GM13977 (cell line): ENCODE measurements around the gene STUM.
"Not testable (repeated sequence)": the region's sequence is repeated elsewhere in the genome, so short reads cannot be mapped to it uniquely, and the experiment has no call there.

ENCODE experiments used
- DNase-seq: peaks from one replicate; pipeline ENCODE4 v3.0.0; 2012; ENCODE audit warnings: low spot score
- in situ Hi-C: fragments of 300-500 bp; cut with MboI; formaldehyde crosslinking; loops from one replicate; pipeline ENCODE4 v1.12.0; 2022; ENCODE audit warnings: low sequenced_read_pairs, low pct_unique_long_range_greater_than_20kb, mixed read lengths, inconsistent platforms; ENCODE audit not compliant: unreplicated experiment
- TF ChIP-seq, protein P1 (sequence below): IDR thresholded peaks from 2 replicates; pipeline ENCODE4 v1.5.1; 2012; ENCODE audit warnings: mild to moderate bottlenecking, control low read depth; ENCODE audit not compliant: insufficient read depth; ENCODE audit errors: extremely low read depth, missing control alignments

Gene STUM

DNA sequence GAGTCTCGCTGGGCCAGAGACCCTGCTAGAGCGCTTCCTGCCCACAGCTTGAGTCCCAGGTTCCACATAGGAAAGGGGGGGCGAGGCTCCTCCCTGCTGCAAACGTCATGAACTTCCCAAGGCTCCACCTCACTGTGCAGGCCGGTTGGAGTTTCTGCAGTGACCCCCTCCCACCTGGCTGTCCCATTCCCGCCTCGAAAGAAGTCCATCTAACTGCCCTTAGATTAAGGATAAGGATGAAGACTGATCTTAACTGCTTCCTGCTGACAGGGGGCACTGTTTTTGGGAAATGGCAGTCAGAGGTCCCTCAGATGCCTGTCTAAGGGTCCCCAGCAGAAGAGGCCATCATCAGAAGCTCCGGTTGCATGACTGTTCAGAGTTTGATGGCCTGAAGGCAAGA lies 62.7 kb downstream of the STUM start:
- no peak for DNase-seq
- TF ChIP-seq, protein P1, sequence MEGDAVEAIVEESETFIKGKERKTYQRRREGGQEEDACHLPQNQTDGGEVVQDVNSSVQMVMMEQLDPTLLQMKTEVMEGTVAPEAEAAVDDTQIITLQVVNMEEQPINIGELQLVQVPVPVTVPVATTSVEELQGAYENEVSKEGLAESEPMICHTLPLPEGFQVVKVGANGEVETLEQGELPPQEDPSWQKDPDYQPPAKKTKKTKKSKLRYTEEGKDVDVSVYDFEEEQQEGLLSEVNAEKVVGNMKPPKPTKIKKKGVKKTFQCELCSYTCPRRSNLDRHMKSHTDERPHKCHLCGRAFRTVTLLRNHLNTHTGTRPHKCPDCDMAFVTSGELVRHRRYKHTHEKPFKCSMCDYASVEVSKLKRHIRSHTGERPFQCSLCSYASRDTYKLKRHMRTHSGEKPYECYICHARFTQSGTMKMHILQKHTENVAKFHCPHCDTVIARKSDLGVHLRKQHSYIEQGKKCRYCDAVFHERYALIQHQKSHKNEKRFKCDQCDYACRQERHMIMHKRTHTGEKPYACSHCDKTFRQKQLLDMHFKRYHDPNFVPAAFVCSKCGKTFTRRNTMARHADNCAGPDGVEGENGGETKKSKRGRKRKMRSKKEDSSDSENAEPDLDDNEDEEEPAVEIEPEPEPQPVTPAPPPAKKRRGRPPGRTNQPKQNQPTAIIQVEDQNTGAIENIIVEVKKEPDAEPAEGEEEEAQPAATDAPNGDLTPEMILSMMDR, result no peak
- in situ Hi-C loops, result no loop called here

DNA sequence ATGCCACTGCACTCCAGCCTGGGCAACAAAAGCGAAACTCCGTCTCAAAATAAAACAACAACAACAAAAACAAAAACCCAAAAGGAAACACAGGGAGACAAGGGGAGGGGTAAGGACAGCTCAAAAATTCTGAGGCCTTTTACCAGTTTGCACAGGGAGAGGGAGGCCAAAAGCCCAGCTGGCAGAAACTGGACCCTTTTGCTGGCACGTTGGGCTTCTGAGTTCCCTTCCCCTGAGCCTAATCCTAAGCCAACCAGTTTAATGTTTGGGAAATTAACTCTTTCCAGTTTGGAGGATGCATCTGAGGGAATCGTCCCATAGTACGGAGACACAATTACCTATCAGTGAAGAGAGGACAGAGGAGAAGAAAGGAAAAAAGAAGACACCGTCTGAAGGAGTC lies 63.4 kb downstream of the STUM start:
- in situ Hi-C loops, DNase-seq: not testable (repeated sequence)

DNA sequence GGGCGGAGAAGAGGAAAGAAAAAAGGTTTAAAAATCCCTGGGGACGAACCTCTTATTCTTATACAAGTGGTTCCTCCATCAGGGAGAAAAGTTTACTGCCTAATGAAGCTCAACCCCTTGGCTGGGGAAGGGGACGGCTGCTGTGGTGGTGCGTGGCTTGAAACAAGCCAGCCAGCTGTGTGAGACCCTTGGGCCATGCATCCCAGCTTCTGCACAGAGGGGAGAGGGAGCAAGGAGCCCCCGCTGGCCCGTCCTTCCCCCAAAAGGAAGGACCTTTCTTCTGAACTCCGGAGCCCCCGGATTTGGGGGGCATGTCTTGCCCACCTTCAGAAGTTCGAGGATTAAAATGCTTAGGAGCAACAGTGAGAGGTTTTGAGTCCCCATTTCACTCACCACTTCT lies 67.3 kb downstream of the STUM start:
- in situ Hi-C loops, result no loop called here
- TF ChIP-seq, protein P1, result no peak
- no peak for DNase-seq

DNA sequence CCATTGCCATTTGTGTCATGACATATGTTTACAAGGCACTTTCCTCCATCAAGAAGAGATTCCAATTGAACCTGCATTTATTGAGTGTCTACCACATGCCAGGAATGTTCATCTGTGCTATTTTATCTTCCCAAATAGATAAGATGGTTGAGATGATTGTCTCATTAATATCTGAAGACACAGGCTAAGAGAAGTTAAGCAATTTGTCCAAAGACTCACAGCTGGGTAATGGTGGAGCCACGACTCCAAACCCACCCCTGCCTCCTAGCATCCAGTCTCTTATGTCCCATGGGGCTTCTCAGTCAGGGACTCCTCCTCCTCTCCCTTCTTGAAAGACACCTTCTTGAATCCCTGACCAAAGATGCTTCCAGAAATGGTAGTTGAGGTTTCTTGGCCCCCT lies 68.1 kb downstream of the STUM start:
- in situ Hi-C loops, result no loop called here
- TF ChIP-seq, protein P1, result no peak
- no peak for DNase-seq

DNA sequence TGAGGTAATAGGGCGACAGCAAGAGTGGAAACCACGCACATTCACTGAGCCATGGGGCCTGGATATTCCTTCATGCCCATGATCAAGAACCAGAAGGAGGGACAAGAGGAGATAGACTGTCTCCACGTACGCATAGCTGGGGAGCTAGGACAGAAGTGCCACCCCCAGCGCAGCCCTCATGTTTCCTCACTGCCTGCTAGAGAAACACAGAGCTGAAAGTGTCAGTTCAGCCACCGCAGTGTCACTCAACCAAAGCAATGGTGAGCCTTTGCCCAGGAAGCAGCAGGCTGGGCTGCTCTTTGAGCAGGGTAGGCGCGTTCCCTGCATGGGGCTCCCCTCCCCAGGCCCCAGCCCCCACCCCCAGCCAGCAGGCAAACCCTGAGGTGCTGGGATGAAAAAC lies 68.5 kb downstream of the STUM start:
- in situ Hi-C loops, result no loop called here
- TF ChIP-seq, protein P1, result no peak
- DNase-seq, result no peak

DNA sequence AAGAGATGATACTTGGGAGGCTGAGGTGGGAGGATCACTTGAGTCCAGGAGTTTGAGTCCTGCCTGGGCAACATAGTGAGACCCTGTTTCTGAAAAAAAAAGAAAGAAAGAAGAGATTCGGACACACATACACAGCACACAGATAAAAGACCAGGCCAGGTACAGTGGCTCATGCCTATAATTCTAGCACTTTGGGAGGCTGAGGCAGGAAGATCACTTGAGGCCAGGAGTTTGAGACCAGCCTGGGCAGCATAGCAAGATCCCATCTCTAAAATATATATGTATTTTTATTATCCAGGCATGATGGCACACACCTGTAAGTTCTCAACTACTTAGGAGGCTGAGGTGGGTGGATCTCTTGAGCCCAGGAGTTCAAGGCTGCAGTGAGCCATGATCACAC lies 69.2 kb downstream of the STUM start:
- in situ Hi-C loops, result not testable (repeated sequence)

DNA sequence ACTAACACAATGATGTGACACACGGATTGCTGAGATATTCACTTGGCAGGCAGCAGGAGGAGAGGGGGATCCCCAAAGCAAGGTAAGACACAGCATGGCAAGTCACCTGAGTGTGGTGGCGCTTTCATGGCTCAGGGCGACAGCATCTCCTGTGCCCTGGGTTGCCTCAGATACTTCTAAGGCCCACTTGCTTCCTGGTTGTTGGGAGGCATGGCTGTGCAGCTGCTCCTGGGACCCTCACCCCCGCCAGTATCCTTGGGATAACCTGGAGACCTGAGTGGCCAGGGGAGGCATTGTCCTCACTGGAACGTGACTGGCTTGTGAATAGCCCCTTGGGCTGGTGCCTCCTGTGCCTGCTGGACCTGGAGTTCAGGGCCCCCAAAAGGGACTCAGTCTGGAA lies 69.8 kb downstream of the STUM start:
- in situ Hi-C loops, result no loop called here
- TF ChIP-seq, protein P1, result no peak
- DNase-seq, result no peak

More for the DNA sequence above, 69.2 kb downstream of the STUM start:
- not testable (repeated sequence) for DNase-seq

DNA sequence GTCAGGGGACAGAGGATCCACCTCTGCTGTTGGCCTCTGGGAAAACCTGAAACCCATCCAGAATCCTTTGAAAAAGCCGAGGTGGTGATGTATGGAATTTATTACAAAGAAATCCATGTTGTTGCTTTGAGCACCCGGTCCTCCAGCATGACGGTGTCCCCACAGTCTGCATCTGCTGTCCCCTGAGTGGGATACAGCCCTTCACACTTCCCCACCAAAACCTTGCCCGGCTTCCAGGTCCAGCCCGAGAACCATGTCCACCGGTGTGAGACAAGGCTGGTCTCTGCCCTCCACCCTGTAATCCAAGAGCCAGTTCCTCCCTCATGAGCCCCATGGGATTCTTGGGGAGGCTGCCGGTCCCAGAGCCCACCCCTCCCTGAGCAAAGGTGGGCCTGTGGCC lies 70.5 kb downstream of the STUM start:
- DNase-seq, result no peak
- in situ Hi-C loops, result no loop called here
- TF ChIP-seq, protein P1, result no peak
